ENCODE measurements around the gene SESN2.

The SESN2 gene

GRCh38 chr1:28249013-28249865, 10.1 kb upstream of the SESN2 start:
- H3K4me3 ChIP-seq (ENCODE audit: severe bottlenecking): no peak overlapping the region
- peak overlapping the region; percentile 86 for H3K27ac ChIP-seq (ENCODE audit: poor library complexity, severe bottlenecking)
- H3K9me3 ChIP-seq (ENCODE audit: severe bottlenecking): no peaks in the 10 kb centered on the region
- peaks cover 34% of the 10 kb centered on the region for H3K4me1 ChIP-seq (ENCODE audit: insufficient read depth, poor library complexity, severe bottlenecking)
- no peak for TF ChIP-seq CTCF (IDR thresholded peaks at IDR 0.05; ENCODE audit: poor library complexity, severe bottlenecking)
- ATAC-seq (ENCODE audit: low read depth) (peak; percentile 74), DNase-seq (ENCODE audit: low spot score) (no peak)
- H3K27me3 ChIP-seq (ENCODE audit: insufficient read depth, poor library complexity, severe bottlenecking): no peaks in the 10 kb centered on the region
- H3K36me3 ChIP-seq (ENCODE audit: low read depth): no peaks in the 10 kb centered on the region

DNA sequence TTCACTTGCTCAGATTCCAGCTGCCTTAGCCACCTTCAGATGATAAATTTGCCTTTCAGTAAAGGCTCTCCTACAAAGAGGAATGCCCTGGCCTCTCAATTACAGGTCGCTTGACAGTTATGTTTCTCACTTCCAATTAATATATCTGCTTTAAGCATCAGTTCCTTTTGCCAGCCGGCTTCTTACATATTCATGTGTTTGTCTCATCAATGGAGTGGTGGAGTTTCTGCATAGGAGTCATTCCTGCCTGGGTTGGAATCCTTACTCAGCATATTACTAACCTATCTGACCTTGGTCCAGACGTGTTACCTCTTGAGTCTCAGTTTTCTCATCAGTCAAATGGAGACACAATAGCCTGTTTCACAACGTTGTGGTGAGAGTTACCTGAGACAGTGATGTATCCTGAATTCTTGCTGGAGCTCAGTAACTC, 9.4 kb upstream of the SESN2 start:
- ATAC-seq (ENCODE audit: low read depth) (no peak), DNase-seq (ENCODE audit: low spot score) (no peak)
- no peak overlapping the region for H3K4me3 ChIP-seq (ENCODE audit: severe bottlenecking)
- H3K9me3 ChIP-seq (ENCODE audit: severe bottlenecking): no peaks in the 10 kb centered on the region
- H3K27me3 ChIP-seq (ENCODE audit: insufficient read depth, poor library complexity, severe bottlenecking): no peaks in the 10 kb centered on the region
- peak overlapping the region; percentile 86 for H3K27ac ChIP-seq (ENCODE audit: poor library complexity, severe bottlenecking)
- H3K36me3 ChIP-seq (ENCODE audit: low read depth): no peaks in the 10 kb centered on the region
- no peak for TF ChIP-seq CTCF (IDR thresholded peaks at IDR 0.05; ENCODE audit: poor library complexity, severe bottlenecking)
- H3K4me1 ChIP-seq (ENCODE audit: insufficient read depth, poor library complexity, severe bottlenecking): peaks cover 34% of the 10 kb centered on the region

DNA sequence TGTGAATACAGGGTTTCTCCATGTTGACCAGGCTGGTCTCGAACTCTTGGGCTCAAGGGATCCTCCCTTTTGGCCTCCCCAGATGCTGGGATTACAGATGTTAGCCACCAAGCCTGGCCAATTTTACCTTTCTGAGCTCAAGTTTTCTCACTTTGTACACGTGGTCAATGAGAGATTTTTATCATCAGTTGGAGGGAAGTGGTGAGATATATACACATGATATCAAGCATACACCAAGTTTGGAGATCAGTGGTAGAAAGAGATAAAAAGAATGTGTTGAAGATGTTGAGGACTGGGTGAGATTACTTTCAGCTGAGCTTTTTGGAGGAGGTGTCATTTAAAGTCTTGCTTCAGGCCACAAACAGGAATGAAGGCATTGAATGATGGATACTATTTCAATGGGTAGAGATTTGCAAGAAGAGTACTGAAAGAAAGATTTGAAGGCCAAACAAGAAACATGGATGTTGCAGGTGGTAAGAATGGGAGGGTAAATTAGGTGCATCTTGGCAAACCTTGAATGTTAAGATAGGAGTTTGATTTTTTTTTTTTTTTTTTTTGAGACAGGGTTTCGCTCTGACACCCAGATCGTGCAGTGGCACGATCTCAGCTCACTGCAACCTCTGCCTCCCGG, 3.0 kb upstream of the SESN2 start:
- Histone ChIP-seq H3K36me3 (ENCODE audit: low read depth) (peaks cover 7% of the 10 kb centered on the region), H3K9me3 (ENCODE audit: severe bottlenecking) (no peaks in the 10 kb centered on the region), H3K4me3 (ENCODE audit: severe bottlenecking) (no peak overlapping the region), H3K27me3 (ENCODE audit: insufficient read depth, poor library complexity, severe bottlenecking) (no peaks in the 10 kb centered on the region), H3K4me1 (ENCODE audit: insufficient read depth, poor library complexity, severe bottlenecking) (peaks cover 13% of the 10 kb centered on the region), H3K27ac (ENCODE audit: poor library complexity, severe bottlenecking) (no peak overlapping the region)
- no peak for TF ChIP-seq CTCF (IDR thresholded peaks at IDR 0.05; ENCODE audit: poor library complexity, severe bottlenecking)
- ATAC-seq (ENCODE audit: low read depth) (no peak), DNase-seq (ENCODE audit: low spot score) (no peak)

DNA sequence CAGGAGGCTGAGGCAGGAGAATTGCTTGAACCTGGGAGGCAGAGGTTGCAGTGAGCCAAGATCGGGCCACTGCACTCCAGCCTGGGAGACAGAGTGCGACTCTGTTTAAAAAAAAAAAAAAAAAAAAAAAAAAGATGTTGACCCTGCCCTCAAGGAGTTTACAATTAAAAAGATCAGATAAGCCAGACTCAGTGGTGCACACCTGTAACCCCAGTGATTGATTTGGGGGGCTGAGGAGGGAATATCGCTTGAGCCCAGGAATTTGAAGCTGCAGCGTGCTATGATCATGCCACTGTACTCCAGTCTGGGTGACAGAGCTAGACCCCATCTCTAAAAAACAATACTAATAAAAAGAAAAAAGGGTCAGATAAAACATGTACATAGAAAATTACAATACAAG, 1.6 kb upstream of the SESN2 start:
- no peak for TF ChIP-seq CTCF (IDR thresholded peaks at IDR 0.05; ENCODE audit: poor library complexity, severe bottlenecking)
- no peak overlapping the region for H3K4me3 ChIP-seq (ENCODE audit: severe bottlenecking)
- H3K4me1 ChIP-seq (ENCODE audit: insufficient read depth, poor library complexity, severe bottlenecking): peaks cover 20% of the 10 kb centered on the region
- H3K36me3 ChIP-seq (ENCODE audit: low read depth): peaks cover 14% of the 10 kb centered on the region
- H3K9me3 ChIP-seq (ENCODE audit: severe bottlenecking): no peaks in the 10 kb centered on the region
- no peaks in the 10 kb centered on the region for H3K27me3 ChIP-seq (ENCODE audit: insufficient read depth, poor library complexity, severe bottlenecking)
- ATAC-seq (ENCODE audit: low read depth) (no peak), DNase-seq (ENCODE audit: low spot score) (no peak)
- no peak overlapping the region for H3K27ac ChIP-seq (ENCODE audit: poor library complexity, severe bottlenecking)

Data from RWPE2 (cell line).